ENCODE measurements around the gene USP6NL.

Gene USP6NL

DNA sequence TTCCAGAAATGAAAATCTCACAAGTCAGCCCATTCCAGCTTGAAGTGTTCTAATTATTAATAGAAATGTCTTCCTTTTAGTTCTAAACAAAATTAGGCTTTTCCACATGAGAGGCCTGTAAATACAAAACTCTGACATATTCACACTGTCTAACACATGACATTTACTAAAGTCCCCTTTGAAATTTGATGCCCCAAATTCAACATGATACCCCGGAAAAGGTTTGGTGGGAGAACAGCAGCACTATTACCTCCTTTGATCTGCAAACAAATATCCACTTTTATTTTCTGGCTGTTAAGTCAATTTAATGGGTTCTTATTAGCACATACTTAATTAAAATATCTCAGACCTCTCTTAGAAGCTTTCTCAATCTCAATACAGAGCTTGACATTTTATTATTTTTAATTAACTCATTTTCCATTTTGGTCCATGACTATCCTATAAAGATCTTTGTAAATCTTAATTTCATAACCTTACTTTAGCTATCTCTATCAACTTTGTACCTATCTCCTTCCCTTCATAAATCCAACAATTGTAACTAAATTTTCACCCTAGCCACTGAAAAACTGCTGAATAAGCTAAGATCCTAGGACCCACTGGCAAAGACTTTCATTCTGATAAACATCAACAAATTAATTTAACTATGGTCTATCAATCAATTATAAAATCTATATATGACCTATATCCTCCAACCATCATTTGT is 63.2 kb downstream of the USP6NL start:
- no peak for DNase-seq

DNA sequence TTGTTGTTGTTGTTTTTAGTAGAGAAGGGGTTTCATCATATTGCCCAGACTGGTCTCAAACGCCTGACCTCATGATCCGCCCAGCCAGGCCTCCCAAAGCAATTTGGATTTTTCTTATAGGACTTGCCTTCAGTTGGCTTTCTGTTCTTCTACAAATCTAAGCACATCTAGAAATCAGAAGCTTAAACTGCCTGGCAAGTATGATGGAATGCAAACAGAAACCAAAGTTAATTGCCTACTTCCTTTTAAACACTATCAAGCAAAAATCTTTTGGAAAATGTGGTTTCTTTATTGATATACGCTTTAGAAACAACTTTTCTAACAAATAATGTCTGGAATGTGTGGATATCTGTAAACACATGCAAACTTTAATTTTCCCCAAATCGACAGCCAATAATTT is 64.9 kb downstream of the USP6NL start:
- no peak for DNase-seq

DNA sequence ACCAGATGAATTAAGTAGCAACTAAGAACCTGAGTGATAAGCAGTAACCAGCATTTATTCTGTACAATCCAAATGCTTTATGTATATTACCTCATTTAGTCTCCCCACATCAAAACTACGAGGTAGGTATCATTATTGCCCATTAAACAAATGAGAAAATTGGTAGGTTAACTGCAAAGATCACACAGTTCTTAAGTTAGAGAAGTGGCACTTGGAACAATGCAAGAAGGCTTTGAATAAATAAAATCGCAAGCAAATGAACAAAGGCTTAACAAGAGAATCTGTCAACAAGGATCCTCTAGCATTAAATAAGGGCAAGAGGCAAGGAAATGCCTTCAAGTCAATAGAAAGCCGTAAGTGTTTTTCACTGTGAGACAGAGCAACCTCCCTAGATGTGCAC is 70.2 kb downstream of the USP6NL start:
- no peak for DNase-seq

DNA sequence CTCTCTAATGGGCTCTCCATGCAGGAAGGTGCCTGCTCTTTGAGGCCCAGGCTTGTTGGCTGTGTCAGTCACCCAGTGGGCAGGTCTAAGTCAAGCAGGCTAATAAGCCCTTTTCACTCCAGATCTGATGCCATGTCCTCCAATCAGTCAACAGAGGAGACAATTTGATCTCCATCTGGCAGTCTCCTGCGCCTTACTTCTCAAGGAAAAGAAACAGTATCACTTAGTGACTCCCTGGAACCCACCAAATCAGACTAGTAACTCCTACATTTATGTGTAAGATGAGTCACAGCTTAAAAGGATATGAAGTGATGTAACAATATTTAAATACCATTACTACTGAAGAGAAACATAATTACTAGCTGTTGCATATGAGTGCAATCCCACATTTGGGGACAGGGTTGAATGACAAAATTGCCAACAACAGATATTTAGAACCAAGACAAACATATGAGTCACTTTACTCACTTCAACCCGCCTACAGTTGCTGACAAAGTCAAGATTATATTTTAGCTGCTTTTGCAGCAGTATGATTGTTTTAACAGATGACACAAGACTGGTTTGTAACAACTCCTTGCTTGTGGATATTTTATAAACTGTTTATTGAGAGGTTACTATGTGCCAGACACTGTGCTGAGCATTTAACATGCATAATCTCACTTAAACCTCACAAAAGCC is 72.1 kb downstream of the USP6NL start:
- DNase-seq: no peak

DNA sequence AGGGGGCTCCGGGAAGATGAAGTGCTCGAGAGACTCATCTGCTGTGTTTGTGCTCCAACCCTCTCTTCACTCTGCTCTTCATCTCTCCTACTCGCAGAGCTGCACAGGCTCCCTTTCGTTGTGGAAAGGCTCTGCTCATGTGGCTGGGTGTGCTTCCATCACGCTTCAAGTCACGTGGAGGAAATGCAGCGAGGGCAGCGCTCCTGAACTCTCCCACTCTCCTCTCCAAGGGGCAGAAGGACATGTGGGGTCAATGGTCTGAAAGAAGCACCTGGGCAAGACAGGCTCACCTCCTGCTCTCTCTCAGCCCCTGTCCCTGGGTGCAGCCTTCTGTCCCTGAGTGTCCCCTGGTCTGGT is 72.6 kb downstream of the USP6NL start:
- no peak for DNase-seq

DNA sequence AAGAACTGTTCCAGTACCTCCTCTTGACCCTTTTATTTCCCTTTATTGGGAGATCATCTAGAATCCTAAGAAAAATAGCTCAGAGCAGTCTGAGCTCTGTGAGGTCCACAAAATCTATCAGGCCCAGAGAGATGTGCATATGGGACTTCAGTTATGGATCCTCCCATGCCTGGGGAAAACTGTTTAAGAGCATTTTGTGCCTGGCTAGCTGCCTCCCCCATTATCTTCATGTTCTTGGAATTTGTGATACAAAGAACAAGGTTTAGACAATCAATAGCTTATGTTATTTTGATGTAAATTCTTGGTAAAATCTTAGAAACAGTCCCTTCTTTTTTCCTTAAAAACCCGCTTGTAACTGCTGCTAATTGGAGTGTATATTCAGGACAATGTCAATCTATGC is 75.2 kb downstream of the USP6NL start:
- DNase-seq: no peak

DNA sequence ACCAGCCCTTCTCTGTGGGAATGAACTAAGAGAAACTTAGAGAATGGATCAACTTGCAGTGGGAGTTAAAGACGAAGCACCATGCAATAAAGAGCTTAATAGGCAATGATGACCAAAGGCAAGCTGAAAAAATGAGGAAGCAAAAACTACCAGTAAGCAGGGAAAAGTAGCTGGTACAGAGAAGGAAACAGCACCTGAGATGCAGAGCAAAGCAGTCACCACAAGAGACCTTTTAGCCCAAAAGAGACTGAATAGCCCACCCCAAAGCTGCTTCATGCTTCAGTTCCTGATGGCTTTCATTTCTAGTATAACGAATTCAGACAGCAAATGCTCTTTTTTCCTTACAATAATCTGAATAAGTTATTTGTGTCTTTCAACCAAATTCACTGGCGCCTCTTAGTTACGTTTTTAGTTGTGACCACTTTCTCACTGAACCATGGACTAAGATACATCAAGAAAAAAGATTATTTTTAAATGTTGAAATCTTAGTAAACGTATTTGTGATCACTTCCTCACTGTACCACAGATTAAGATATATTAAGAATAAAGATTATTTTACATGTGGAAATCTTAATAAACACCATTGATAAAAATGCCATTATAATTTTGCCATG is 76.0 kb downstream of the USP6NL start:
- DNase-seq: no peak

DNA sequence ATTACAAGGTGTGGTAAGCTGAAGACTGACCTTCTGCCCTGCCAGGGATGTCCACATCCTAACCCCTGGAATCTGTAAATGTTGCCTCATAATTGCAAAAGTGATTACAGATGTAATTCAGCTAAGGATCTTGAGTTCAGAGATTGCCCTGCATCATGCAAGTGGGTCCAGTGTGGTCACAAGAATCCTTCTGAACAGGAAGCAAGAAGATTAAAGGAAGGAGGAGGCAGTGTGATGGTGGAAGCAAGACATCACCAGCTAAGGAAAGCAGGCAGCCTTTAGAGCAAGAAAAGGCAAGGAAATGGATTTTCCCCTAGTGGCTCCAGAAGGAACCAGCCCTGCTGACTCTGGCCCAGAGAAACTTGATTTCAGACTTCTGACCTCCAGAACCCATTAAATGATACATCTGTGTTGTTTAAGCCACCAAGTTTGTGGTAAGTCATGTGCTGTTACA is 78.1 kb downstream of the USP6NL start:
- no peak for DNase-seq

DNA sequence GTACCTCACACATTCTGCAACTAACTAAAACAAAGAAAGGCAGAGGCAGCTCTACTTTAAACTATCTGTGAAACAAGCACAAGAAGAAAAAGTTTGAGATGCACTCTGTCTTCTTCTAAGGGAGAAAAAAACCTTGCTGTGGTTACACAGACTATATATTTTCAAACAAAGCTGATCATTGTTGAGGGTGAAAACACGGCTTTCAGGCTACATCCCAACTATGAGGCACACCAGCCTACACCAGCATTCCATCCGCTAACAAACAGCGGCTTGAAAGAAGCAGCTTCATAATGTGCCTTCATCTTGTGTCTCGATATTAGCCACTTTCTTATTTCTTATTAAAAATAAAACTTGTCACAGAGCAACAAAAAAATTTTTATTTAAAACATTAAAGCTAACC is 79.1 kb downstream of the USP6NL start:
- no peak for DNase-seq

DNA sequence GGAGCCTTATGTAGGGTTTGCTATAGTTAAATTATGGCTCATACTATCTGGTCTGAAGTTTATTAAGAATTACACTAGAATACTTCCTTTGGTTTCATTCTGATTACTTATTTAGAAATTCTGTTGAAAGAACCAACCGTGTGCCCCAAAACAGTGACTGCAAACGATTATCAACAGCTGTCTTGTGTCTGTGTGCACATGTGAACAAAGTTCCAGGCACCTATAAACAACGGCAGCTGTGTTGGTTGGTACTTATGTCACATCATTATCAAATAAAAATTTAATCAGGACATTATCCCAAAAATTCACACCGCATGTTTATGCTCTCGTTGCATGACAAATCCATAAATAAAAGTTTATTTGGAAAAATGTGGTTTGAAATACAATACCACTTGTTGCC is 80.6 kb downstream of the USP6NL start:
- no peak for DNase-seq

DNA sequence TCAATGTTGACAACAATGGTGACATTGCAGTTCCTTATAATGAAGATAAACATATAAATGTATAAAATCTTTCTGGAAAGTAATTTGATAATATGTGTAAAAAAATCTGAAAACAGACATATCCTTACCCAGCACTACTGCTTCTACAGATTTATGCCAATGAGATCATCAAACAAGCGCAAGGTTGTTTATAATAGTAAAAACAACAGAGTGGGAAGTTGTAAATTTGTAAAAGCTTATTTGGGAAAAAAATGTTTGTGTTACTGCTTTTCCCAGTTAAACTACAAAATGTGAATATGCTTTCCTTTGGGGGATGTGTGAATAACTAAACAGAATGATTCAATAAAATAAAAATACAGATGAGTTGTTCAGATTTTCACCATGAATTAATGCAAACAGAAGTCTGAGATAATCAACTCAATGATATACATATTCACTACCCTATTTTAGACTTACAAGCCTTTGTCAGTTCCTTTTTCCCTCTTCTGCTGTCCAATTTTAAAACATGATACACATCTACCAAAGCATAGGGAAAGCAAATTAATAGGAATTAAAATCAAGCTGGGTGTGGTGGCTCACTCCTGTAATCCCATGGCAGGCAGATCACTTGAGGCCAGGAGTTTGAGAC is 82.1 kb downstream of the USP6NL start:
- no peak for DNase-seq

DNA sequence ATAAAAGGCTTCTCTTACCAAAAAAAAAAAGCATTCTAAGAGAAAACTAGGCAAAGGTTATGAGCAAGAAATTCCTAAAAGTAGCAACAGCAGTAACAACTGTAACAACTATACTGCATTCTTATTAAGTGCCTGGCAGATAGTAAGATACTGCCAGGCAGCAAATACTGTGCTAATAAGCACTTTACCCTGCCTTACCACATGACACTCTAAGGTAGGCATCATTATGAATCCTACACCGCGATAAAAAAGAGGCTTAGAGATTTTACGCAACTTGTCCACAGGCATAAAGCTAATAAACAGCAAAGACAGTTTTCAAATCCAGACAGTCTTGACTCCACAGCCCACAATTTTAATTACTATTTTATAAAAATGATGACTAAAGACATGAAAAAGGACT is 83.2 kb downstream of the USP6NL start:
- DNase-seq: no peak

DNA sequence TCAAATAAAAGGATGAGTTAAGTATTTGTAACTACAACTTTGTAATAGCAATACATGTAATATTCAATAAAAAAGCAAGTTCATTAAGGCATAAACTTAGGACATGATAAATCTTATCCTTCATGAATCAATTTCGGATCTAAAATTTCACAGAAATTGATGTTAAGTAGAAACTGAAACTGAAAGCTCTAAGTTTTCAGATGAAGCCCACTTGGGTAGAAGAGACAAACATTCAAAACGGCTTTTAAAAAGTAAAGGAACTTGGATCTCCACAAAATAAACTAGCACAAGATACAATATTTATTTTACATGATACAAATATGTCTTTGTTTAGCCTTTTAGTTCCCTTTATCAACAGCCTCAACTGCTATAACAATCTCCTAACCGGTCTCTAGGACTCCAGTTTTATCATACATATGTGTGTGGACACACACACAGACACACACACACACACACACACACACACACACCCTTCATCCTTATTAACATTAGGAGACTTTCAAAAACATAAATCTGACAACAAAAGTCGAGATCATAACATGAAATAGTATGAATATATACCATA is 83.7 kb downstream of the USP6NL start:
- no peak for DNase-seq

DNA sequence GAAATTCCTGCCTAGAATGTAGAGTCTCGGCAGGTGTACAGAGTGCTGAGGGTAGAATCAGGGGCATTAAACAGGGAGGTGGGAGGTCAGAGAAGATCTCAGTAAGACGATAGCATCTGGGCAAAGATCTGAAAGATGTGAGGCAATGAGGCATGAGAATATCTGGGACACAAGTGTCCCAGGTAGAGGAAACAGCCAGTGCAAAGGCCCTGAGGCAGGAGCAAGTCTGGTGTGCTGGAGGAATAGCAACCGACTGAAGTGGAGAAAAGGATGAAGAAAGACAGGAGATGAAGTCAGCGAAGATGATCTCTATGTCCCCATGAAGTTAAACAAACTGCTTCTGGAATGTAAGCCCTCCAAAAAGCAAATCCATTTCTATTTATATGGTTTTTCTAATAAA is 84.4 kb downstream of the USP6NL start:
- DNase-seq: no peak

DNA sequence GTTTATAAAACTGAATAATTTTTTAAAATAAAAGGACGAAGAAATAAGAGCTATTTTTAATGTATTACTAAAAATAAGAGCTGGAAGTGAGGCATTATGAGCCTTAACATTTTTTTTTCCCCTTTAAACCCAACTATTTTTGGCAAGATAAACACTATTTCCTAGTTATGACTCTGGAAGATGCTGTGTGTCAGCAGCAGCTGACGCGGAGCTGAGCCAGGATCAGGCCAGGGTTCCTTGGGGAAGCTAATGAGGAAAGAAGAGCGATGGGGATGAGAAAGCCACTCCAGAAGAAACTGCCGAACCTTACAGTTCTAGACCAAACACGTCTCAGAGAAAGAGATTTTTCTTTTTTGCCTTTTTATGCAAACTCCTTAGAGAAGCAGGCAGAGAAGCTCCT is 85.9 kb downstream of the USP6NL start:
- no peak for DNase-seq

DNA sequence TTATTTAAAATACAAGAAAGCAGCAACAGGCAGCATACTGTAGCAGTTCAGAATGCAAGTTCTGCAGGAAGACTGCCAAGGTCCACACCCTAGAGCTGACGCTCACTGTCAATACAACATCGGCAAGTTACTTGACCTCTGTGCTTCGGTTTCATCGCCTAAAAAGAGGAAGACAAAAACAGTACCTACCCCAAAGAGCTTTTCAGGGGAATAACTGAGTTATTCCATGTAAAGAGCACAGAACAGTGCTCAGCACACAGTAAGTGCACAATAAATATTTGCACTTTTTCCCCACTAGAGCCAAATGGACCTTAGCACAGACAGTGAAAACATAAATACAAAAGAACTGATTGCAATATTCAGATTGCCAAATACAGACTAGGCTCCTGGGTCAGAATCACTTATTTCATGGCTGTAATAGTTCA is 88.6 kb downstream of the USP6NL start:
- no peak for DNase-seq

DNA sequence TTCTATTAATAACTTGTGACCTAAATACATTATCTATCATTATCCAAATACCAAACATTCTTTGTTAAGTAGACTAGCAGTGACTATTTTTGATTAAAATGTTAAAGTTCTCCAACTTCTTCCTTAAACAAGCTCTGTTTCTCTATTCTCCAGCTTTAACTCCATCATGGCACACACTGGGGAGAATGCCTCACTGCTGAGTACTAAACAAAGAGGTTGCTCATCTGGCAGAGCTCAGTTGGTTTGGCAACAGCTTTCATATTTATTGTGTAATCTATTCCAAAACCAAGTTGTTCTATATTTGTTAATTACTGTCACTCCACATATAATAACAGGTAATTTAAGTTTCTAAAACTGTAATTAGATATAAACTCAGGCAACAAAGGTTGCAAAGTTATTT is 89.6 kb downstream of the USP6NL start:
- no peak for DNase-seq

DNA sequence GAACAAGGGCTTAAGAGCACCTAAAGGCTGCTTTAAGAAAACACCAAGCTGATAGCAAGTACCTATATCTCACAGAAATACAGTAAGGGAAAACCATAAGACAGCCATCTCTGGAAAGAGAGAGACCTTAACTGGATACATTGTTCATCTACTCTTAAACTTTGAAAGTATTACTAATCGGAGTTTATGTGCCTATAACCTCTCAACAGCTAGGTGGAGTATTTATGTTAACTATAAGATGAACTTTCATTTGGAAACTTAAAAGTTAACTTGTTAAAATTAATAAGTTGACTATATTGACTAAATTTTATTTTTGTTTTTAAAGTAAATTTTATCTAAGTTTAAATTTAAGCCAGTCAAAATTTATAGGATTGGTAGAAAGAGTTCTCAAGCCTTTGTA is 90.6 kb downstream of the USP6NL start:
- DNase-seq: no peak

DNA sequence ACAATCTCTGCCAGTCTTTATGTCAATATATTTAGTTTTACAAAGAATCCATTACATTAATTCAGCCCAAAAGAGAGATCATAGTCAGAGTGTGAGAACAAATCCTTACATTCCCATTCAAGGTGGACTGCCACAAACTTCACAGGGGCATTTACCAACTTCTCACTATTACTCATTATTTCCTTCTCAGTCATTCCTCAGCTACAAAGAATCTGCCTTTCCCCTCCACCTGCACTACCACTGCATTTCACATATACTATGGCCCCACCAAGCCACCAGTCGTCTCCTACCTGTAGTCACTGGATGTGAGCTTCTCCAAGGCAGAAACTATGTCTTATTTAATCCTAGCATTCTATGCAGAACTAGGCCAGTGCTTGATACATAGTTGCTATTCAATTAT is 94.3 kb downstream of the USP6NL start:
- no peak for DNase-seq

DNA sequence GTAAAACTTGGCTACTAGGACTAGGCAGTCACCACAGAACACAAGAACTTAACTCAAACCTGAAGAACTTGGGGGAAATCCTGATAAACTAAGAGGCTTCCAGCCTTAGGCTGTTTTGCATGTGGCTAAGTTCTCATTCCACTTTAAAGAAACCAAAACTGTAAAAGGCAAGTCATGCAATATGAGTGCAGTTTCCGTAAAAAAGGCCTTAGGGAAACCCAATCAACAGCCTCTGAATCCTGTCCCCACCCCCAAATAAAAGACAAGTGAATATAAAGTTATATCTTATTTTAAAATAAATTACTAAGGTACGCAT is 95.1 kb downstream of the USP6NL start:
- DNase-seq: no peak

DNA sequence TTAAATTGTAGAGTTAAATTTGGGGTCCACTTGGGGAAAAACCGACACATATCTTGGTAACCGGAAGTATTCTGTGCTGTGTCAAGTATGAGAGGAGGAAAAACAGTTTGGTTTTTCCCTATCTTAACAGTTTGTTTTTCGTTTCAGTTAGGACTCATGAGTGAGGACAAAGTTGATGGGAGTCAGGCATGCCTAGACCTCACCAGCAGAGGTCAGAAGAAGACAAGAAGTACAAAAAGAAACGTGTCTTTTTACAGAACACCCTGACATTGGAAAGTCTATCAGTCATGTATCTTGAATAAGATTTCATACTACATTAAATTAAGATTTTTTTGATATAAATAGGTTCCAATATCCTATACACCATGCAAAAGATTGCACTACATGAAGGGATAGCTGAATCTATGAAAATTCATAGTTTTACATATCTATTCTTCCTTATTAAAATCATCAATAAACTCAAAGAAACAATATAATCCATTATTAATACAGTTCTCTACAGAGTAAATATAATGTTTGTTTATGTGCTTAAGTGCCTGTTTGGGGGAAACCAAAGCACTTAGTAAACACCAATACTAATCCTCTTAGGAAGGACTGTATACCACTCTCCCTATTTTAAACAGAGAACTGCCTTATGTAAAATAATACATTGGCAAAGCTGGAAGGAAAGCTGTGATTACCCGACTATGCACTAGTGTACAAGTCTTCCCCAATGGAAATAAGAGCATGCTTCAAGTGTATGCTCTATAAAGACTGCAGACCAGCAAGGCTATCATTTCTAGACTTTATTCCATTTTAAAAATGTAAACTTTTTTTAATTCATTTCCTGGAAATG is 95.6 kb downstream of the USP6NL start:
- DNase-seq: peak; percentile 50

DNA sequence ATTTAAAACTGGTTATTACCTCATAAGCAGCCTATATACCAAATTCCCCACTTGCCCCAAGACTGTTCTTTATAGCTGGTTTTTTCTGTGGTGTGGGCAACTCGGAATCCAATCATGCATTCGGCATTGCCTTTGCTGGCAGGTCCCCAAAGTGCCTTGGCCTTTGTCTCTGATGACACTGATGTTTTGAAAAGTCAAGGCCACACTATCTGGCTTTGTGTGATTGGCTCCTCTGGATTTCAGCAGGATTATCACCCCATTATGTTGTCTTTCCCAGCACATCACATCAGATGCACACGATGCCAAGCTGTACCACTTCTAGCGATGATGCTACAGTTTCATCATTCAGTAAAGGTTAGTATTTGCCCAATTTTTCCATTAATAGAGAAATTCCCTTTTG is 97.7 kb downstream of the USP6NL start:
- no peak for DNase-seq

DNA sequence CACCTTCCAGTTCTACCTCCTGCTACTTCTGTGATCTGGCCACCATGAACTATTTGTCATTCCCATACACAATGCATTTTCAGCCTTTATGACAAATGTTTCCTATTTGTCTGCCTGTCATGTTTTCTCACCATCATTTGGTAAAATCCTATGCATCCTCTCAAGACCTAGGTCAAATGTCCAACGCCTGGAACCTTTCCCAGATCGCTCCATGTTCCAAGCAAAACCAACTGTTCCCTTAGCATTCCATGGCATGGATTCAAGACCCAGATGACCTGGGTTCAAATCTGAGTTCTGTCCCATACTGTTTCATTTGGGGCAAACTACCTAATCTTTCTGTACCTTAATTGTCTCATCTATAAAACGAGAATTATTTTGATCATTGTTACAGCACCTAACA is 98.9 kb downstream of the USP6NL start:
- no peak for DNase-seq
